Fibroblast of gingiva (primary cell): Measurements from ENCODE around the gene TSHZ1.
A peak's percentile ranks its signal among the peaks of the same experiment; 100 is the strongest.

Experiments
- DNase-seq: peaks from one replicate; pipeline ENCODE4 v3.0.0-alpha.2; 2011; ENCODE audit warnings: low read depth

The TSHZ1 gene

DNA sequence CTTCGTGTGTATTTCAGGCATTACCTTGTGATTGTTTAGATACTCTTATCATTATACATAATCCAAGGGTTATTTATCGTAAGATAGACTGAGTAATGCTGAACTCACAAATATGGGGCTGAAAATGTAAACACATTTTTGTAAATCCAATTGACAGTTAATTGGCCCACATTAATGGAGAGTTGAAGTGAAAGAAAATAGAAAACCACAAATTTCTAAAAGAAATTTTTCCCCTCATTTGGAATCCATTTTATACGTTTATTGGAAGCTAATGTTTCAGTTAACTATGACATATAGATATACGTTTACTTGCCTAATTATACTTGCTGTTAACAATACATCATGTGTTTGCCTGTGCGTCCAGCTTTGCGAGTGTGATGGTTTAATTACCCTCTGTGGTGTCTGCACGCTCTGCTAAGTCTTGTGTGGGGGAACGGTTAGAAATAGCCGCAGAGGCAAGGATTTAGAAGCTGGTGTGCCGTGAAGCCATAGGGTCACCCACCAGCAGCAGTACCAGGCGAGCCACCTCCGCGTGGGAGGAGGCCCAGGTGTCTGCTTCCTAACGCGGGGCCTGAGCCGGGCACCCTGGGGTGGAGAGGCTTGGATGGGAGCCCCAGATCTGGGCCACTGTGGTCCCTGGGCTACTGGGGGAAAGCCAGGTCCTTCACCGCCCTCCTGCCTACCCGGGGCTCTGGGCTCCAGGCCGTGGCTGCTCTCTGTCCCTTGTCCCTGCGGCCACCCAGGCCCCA, 38.0 kb downstream of the TSHZ1 start:
- DNase-seq, result no peak

DNA sequence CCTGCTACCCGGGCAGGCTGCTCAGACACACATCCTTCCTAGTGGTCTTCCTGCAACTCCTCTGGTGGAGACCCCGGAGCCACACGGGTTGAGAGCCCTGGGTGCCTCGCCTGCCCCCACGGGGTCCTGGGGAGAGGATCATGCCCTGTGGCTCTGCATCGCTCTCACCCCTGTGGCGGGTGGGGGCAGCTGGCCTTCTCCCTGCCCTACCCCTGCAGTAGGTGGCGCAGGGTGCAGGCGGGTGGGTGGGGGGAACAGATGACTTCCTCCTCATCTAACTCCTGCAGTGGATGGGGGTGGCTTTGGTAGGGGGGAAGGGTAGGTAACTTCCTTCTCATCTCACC, 38.5 kb downstream of the TSHZ1 start:
- DNase-seq, result no peak

DNA sequence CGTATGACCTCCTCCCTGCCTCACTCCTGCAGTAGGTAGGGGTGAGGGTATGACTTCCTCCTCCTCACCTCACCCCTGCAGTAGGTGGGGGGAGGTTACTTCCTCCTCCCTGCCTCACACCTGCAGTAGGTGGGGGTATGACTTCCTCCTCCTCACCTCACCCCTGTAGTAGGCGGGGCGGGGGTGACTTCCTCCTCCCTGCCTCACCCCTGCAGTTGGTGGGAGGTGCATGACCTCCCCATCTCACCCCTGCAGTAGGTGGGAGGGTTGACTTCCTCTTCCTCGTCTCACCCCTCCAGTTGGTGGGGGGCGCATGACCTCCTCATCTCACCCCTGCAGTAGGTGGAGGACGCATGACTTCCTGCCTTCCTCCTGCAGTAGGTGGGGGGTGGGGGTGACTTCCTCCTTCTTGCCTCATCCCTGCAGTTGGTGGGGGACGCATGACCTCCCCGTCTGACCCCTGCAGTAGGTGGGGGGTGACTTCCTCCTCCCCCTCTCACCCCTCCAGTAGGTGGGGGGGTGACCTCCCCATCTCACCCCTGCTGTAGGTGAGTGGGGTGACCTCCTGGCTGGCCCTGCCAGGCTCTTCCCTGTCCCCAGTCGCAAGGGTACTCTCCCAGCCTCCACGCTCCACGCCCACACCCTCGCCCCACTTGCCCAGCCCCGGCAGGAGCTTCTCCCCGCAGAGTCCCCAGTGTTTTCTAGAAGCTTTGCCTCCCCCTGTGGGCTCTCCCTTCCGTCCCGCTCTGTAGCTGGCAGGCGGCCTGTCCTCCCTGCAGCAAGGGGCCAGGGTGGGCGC, 39.3 kb downstream of the TSHZ1 start:
- DNase-seq, result no peak

DNA sequence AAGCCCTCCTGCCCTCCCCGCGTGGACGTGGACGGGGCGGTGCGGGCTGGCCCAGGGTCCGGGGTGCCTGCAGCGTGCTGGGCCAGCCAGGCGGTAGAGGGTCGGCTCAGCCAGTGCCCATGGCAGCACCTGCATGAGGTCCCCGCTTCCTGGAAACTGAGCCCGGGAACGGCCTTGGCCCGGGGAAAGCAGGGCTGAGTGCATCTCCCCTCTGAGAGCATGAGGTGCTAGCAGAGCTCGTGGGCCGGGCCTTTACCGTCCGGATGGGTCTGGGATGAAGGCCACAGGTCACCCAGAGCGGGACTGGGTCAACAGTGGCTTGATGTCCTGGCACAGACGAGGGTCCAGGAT, 39.8 kb downstream of the TSHZ1 start:
- DNase-seq, result no peak

DNA sequence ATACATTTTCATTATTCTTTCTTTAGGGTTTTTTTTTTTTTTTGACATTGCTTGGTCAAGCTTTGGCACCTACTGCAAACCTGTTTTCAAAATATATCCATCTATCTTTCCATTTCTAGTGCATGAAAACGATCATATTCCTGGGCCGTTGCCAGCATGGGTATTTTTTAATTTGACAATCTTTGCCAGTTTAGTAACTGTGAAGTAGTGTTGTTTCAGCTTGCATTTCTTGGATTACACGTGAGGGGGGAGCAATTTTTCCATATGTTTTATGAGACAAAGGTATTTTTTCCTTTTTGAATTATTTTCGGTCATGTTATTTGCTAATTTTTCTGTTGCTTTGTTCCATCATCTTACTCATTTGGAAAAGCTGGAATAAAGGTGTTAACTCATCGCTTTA, 40.9 kb downstream of the TSHZ1 start:
- no peak for DNase-seq

DNA sequence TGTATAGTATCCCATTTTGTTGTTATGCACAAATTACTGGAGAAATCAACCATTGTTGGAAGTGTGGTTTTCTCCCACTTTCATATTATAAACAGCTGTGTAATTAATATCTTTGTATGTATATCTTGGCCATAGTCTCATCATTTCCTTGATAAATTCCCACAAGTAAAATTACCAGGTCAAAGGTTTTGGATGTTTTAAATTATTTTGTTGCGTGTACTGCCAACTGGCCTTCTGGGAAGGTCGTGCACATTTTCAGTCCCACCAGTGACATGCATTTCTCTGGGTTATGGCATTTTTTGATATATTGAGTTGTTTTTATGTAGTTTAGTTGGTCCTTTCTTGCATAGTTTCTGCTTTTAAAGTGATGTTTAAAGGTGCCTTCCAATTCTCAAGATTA, 41.5 kb downstream of the TSHZ1 start:
- peak; percentile 54 for DNase-seq

DNA sequence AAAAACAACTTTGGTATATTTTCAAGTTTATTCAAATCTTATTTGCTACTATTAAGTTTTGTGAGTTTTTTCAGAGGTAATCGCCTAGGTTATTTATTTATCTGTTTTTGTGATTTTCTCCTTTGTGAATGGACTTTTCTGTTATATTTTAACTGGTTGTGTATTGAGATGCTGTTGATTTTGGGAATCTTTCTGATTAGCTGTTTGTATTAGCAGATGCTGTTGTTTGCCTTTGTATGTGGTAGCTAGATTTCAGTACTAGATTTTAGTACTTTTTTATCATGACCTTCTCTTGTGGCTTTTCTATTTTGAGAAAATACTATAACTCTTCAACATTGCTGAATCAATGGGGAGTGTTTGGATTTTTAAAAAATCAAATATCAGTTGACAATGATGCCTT, 42.4 kb downstream of the TSHZ1 start:
- no peak for DNase-seq

DNA sequence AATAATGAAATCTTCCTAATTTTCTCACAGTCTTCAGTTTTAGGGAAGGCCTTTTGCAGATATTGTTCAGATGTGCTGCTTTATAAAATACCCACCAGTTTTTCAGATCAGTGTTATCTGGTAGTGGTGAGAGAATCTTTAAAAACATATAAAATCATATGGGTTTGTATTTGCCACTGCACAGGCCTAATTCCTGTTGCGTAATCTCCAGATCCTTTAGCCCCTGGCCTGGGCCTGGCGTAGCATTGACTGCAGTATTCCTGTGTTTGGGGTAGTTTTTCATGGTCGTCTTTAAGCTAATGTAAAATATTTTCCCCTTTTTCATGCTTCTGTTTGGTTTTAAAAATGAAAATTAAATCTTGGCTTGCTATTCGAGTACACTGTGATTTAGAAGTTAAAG, 43.2 kb downstream of the TSHZ1 start:
- peak; percentile 29 for DNase-seq

DNA sequence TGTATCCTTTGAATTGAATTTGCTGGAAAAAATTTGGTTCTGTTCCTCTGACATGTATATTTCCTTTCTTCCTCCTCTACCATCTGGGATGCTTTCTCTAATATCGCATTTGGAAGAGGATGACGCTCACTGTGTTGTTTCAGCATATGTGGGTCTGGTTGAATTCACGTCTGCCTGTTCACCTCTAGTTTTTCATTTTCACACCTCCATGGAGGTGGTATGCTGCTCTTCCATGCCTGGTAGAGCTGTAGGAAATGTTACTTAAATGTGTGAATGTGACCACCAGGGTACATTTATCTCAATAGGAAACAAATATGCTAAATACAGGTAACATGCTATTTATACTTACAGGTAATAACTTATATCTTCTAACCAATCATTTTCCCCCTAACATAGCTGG, 44.5 kb downstream of the TSHZ1 start:
- DNase-seq, result no peak

DNA sequence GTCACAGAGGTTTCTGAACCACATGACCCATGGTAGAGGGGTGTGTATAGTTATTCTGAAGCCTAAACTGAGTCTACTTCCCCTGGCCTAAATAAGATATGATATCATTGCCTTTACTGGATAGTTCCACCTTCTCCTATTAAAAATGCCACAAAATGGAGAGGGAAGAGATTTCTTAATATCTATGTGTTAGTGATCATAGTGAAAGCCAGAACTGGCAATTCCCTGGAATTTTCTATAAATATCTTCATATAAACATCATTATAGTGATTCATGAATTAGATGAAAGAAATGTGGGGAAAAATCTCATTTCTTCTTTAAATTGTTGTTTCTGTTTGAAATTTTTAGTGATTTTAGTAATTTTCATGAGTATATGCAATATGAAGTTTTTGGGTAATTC, 45.8 kb downstream of the TSHZ1 start:
- peak; percentile 24 for DNase-seq

DNA sequence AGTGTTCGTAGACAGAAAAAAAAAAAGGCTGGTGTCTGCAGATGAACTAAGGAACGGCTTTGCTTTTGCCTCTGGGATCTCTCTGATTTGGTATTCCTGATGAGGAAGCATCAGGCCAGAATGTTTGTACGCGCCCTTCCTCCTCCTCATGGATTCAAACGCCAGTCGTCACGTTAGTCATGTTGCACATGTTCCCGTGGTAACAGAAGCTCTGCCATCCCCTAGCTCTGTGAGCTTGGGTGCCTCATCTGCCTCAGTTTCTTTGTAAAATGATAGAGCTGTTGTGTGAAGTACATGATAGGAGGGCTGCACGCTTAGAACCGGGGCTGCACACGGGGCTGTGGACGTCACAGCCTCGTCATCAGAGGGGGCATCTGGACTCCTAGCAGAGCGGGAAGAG, 47.0 kb downstream of the TSHZ1 start:
- DNase-seq, result no peak

DNA sequence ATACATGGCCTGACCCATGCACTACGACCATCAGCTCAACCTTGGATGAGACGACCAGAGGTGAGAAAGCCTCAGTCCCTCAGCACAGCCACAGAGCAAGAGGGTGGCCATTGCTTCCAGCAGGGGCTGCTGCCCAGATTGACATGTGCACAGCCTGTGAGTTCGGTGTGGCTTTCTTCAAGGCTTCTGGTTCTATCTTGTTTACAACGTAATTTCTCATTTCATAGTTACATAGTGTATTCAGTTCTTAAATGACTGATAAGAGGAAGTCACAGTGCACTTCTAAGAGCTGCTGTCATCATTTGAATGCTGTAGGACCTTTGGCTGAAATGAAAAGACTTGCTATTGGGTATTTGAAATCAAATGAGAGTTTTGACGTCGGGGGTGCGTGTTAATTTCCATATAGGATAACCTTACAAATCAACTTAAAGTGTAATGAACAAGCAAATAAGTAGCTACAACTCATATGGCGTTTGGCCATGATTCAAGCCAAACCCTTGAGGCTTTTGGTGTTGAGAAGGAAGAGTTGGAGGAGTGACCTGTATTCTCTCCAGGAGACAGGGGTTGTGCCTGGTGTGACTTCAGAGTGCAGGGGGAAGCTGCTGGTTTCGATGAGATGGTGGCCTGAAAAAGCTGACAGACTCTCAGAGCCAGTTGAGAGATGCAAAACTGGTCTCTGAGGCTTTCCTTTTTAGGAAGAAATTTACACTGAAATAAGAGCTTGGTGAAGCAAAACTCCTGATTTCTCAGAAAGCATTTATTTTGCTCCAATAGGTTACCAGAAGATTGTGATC, 51.0 kb downstream of the TSHZ1 start:
- DNase-seq, result no peak

DNA sequence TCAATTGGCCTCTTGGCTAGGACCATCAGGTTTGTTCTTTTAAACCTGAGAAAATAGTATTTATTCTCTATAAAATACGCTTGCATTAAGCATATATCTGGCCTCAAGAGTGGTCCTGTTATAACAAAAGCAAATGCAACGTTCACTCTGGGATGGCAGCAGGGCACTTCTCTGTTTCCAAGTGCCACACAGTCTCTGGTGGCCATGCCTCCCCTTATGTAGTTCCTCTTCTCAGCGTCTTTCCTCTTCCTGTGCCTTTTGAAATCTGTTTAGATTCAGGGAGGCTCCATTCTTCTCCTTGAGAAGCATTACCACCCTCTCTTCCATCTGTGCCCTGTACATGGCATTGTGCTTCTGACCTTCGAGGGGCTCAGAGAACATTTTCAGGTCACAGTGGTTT, 51.9 kb downstream of the TSHZ1 start:
- no peak for DNase-seq

DNA sequence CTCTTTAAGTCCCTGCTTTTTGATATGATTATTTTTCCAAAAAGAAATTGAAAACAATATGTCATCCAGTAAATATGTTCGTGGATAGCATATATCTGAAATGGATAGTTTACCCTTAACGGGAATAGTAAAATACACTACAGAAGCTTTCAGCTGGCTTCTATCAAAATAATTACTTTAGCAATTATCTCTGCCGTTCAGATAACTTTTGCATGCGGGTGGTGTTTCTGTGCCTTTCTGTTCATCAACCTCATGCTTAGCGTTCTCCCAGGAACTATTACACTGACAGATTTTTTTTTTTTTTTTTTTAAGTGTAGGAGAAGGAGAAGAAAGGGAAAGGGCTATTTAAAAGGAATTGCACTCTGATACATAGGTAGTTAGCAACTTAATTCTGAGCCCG, 53.6 kb downstream of the TSHZ1 start:
- no peak for DNase-seq

DNA sequence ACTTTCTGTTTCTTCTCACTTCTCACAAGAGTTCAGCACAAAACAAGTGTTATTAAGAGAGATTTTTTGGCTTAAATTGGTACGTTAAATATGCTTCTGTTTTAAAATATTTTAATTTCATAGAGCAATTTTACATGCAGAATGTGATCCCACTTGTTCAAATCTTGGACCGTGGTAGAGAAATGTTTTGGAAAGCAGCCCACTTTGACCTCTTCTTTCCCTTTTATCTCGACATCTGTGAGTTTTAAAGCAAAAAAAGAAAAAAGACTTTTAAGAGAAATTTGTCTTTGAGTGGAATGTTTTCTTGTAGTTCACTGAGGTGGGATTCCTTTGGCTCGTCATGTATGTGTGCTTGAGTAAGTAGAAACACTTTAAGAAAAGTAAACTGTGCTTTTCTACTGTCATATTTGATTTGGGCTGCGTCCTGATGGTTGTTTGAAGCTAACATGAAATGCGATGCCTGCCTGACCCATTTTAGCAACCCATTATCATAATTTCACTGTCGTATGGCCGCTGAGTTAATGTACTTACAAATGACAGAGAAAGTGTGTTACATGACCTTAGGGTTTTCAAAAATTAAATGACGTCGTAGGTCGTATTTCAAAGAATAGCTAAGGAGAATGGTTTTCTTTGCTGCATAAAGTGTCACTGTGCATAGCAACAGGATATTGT, 54.5 kb downstream of the TSHZ1 start:
- peak; percentile 53 for DNase-seq

DNA sequence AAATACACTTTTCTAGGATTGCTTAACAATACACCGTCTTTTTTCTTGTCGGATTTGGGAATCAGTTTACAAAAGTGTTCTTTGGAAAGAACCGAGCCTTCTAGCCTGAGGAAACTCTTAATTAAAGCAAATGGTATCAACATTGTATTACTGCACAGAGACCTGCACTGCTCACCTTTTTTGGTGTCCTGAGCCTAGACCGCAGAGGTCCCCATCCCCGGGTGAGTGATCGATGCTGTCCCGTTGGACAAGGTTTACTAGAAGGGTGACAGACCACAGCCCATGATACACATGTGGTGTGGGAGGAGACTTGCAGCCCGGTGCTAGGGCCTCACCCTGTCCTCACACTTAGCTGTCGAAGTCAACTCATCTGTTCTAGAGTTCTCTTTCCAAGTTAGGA, 55.3 kb downstream of the TSHZ1 start:
- no peak for DNase-seq

DNA sequence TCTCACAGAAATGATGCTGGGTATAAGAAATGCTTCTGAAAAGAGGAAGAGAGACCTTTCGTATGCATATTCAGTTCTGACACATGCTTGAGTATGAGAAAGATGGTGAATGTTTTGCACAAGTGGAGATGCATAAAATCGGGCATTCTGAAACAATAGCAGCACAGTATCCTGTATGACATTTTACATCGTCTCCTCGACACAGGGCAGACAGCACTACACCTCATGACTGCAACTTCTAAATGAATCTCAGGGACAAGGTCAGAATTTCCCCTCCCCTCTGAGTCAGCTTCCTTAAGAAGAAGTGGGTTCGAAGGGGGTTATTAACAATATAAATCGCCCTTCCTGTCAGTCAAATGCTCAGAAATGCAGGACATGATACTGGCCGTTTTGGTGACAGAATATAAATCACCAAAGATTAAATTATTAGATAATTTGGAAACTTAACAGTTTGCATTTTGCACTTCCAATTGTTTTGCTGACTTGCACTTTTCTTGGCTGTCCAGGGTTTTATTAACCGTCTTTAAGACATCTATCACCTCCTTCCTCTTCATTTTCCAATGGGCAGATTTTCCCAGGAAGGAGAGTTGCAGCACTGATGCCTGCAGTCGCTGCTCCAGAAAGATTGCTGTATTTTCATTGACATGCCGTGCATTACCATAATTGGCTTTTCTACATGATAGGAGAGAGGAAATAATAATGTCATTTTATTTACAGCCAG, 57.2 kb downstream of the TSHZ1 start:
- DNase-seq, result no peak

DNA sequence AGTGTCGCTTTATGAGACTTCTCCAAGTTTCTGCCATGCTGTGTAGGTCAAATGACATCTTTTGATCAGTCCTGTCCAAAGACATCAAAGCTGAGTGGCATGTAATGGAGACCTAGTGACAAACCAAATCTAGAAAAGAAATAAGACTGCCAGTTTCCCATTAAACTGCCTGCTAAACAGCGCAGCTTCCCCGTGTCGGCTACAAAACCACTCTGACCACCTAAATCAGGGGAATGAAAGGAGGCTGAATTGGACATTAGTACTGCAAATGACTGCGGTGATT, 57.7 kb downstream of the TSHZ1 start:
- no peak for DNase-seq

DNA sequence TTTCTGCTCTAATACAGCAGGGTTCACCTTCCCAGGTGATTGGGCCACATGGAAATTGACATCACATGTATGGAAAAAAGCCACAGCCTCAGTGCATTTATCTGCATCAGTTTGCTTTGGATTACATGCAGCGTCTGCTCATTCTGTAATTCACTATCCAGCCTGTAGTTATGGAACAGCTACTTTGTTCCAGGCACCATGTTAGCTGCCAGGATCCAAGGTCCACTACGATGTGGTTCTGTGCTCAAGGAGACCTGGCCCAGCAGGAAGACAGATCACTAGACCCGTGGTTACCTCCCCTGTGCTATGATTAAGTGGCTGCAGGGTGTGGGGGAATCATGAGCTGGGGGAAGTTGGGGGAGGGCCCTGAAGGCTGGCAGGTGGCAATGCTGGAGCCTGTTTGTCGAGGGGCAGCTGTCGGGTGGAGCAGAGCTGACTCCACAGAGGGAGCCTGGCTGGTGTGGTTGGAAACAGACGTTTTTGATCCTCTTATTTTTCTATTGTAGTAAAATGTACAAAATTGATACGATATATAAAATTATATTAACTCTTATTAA, 58.6 kb downstream of the TSHZ1 start:
- no peak for DNase-seq

DNA sequence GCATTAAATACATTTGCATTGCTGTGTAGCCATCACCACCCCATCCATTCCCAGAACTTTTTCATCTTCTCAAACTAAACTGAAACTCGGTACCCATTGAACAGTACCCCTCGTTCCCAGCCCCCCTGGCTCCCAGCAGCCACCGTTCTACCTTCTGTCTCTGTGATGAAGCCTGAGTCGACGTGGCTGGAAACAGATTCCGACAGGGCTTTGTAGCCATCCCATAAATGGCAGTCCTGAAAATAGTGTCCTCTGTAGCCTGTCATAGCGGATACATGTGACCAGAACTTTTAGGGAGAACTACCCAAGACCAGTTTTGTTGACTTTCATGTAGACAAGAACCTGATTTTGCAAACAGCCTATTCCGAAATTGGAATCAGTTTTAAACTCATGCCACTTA, 59.1 kb downstream of the TSHZ1 start:
- no peak for DNase-seq

DNA sequence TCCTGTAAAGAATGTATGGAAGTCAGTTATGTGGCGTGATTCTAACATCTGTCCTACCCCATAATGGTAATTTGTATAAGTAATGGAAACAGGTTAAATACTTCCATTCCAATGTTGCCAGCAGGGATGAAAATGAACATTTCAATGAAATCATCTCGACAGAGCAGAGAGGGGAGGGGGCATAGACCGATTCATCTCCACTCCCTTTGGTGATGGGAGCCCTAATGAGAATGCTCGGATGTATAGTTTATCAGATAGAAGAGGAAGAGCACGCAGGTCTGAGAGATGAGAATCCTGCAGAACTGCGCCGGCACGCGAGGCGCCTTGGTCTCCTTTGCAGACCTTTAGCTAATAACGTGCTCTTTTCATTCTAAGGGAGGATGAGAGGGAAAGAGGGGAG, 61.4 kb downstream of the TSHZ1 start:
- no peak for DNase-seq

DNA sequence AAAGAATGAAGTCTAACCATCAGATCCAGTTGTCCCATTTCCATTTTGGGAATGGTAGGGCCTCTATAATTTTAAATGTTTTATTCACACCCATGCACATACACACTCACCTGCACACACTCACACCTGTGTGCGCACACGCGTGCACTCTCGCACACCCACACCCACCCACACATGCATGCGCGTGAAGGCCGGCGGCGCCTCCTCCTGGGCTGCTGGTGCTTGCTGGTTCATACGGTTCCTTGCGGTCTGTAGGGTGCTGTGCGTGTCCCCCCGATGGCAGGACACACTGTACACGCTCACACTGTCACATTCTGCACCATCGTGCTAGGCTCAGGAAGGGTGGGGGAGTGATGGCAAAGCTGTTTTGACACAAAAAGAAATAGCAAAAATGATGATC, 63.2 kb downstream of the TSHZ1 start:
- no peak for DNase-seq
